ENCODE results near the gene TMOD1. TPM values are rescaled to one million over a fixed set of nuclear protein-coding genes. Genes with fewer than 3 reads are reported as not detected.

TMOD1 gene
- total and polyA plus RNA-seq, 10 of the 15 experiments (the other 5 are each of a cell fraction or from before 2014, with no cell fraction given): 4.0 to 44.1 (median 15.4) TPM

DNA sequence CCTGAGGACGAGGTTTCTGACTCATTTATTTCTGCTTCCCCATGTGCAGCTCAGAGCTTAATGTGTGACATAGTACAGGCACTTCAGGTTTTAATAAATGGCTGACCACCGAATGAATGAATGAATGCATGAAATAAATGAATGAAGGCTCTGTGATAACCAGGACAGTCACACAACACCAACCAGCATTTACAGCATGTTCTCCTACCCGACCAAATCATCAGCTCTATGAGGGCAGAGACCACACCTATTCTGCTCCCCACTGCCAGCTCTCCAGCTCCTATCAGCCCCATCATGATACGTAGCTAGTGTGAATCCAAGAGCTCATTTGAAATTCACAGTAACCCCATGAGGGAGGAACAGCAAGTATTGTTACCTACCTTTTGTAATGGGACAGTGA, 4.8 kb downstream of the TMOD1 start:
- H3K79me2 ChIP-seq (ENCODE audit: control insufficient read depth, insufficient read depth, low read length): peaks cover 73% of the 10 kb centered on the region
- no peak overlapping the region for H2AFZ ChIP-seq (ENCODE audit: control insufficient read depth, low read depth, low read length)
- H3K27me3 ChIP-seq (replicated peaks in 1 of 2; ENCODE audit: control insufficient read depth in 2 of 2, insufficient read depth in 2 of 2, low read length in 1 of 2): no peaks in the 10 kb centered on the region
- peaks cover 46% of the 10 kb centered on the region for H3K4me1 ChIP-seq (ENCODE audit: control insufficient read depth, insufficient read depth, low read length)
- no peak for DNase-seq (ENCODE audit: low read depth, low spot score)
- in situ Hi-C loops (cut with MboI): loop anchor here (10.0 kb wide), 1 partner anchor 1092 kb away; the partner anchor contains the start of gene ZNF367
- ChIA-PET POLR2A (interaction anchor here (0.8 to 1.4 kb wide), 4 partner anchors 10 to 51 kb away, joined by 3 to 4 read pairs (median 3); no protein-coding TSS in a partner anchor), RAD21 (ENCODE audit: unreplicated experiment) (interaction anchor here (1.0 to 1.8 kb wide), 8 partner anchors 24 to 120 kb away, joined by 3 to 12 read pairs (median 4); no protein-coding TSS in a partner anchor), SMC1A (ENCODE audit: uncharacterized antibody, unreplicated experiment) (interaction anchor here (0.8 to 8.6 kb wide), 11 partner anchors 10 to 110 kb away, joined by 3 to 144 read pairs (median 4); no protein-coding TSS in a partner anchor), CTCF (interaction anchor here (0.7 to 8.9 kb wide), 12 partner anchors 9 to 109 kb away, joined by 3 to 247 read pairs (median 4); no protein-coding TSS in a partner anchor)
- no peaks in the 10 kb centered on the region; the same call in 2 of the 3 replicates for H3K9me3 ChIP-seq (replicated peaks; ENCODE audit: control insufficient read depth, insufficient read depth, low read length)
- BruUV-seq (replicated peaks): no TSS peak
- H4K20me1 ChIP-seq (ENCODE audit: control insufficient read depth, insufficient read depth): no peaks in the 10 kb centered on the region
- peak overlapping the region; percentile 57; the same call in 1 of the 2 replicates for H3K4me2 ChIP-seq (ENCODE audit: control insufficient read depth, insufficient read depth)
- peak; percentile 60; the same call in 1 of the 2 replicates for TF ChIP-seq ZNF24 (IDR thresholded peaks at IDR 0.05)
- TF ChIP-seq RUNX3 (IDR thresholded peaks at IDR 0.05; ENCODE audit: low read length): no peak
- TF ChIP-seq IKZF1 (conservative IDR thresholded peaks at IDR 0.05): no peak
- 0 out of 2 replicates have a peak overlapping the region, but pooled peaks have one; percentile 6 for H3K27ac ChIP-seq (ENCODE audit: control insufficient read depth, insufficient read depth)
- 68% methylated on average over 4 of the region's 4 CpGs for WGBS (ENCODE audit: insufficient coverage, insufficient replicate concordance, low lambda C conversion rate, missing lambda C conversion rate)
- intact Hi-C loops (cut with micrococcal nuclease; ENCODE audit: unreplicated experiment): loop anchor here (10.0 kb wide), 1 partner anchor 88 kb away; no protein-coding TSS in a partner anchor
- ATAC-seq: no peak
- no peaks in the 10 kb centered on the region; a peak in 1 of 4 replicates for H3K36me3 ChIP-seq (ENCODE audit: control insufficient read depth in 2 of 2, insufficient read depth in 2 of 2, low read length in 1 of 2)
- H3K4me3 ChIP-seq: no peak overlapping the region
- H3K9ac ChIP-seq (ENCODE audit: control insufficient read depth, insufficient read depth, low read length): no peak overlapping the region
- no peak for FAIRE-seq

DNA sequence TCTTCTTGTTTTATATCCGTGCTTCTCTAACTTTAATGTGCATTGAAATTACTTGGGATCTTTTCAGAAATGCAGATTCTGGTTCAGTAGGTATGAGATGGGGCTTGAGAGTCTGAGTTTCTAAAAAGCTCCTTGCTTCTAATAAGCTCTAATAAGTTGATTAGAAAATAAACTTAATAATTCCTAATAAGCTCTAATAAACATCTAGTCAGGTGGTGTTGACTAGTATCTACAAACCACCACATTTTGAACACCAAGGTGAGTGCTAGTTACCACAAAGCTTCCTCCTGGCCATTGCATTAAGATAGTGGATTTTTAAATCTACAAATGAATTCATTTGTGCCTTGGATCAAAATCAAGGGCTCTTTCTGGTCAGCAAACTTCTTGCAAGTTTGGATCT, 5.3 kb downstream of the TMOD1 start:
- no TSS peak for BruUV-seq (replicated peaks)
- intact Hi-C loops (cut with micrococcal nuclease; ENCODE audit: unreplicated experiment): loop anchor here (10.0 kb wide), 1 partner anchor 88 kb away; no protein-coding TSS in a partner anchor
- no peak overlapping the region for H3K4me3 ChIP-seq
- 55% methylated on average over 1 of the region's 1 CpG for WGBS (ENCODE audit: insufficient coverage, insufficient replicate concordance, low lambda C conversion rate, missing lambda C conversion rate)
- H2AFZ ChIP-seq (ENCODE audit: control insufficient read depth, low read depth, low read length): no peak overlapping the region
- H3K36me3 ChIP-seq (ENCODE audit: control insufficient read depth in 2 of 2, insufficient read depth in 2 of 2, low read length in 1 of 2): no peaks in the 10 kb centered on the region; a peak in 1 of 4 replicates
- peaks cover 76% of the 10 kb centered on the region for H3K79me2 ChIP-seq (ENCODE audit: control insufficient read depth, insufficient read depth, low read length)
- in situ Hi-C loops (cut with MboI): loop anchor here (10.0 kb wide), 1 partner anchor 1092 kb away; the partner anchor contains the start of gene ZNF367
- CTCF ChIA-PET: interaction anchor here (0.7 to 8.9 kb wide), 12 partner anchors 10 to 109 kb away, joined by 3 to 247 read pairs (median 4); no protein-coding TSS in a partner anchor
- no peaks in the 10 kb centered on the region; the same call in 1 of the 3 replicates for H3K9me3 ChIP-seq (replicated peaks; ENCODE audit: control insufficient read depth, insufficient read depth, low read length)
- peaks cover 51% of the 10 kb centered on the region for H3K4me1 ChIP-seq (ENCODE audit: control insufficient read depth, insufficient read depth, low read length)
- POLR2A ChIA-PET: interaction anchor here (0.5 to 1.4 kb wide), 5 partner anchors 10 to 361 kb away, joined by 3 to 5 read pairs (median 3); no protein-coding TSS in a partner anchor
- 0 out of 2 replicates have a peak overlapping the region, but pooled peaks have one; percentile 6 for H3K27ac ChIP-seq (ENCODE audit: control insufficient read depth, insufficient read depth)
- FAIRE-seq: no peak
- ATAC-seq: no peak
- SMC1A ChIA-PET (ENCODE audit: uncharacterized antibody, unreplicated experiment): interaction anchor here (0.5 to 8.6 kb wide), 11 partner anchors 10 to 109 kb away, joined by 3 to 144 read pairs (median 4); no protein-coding TSS in a partner anchor
- DNase-seq (ENCODE audit: low read depth, low spot score): no peak
- H4K20me1 ChIP-seq (ENCODE audit: control insufficient read depth, insufficient read depth): no peaks in the 10 kb centered on the region
- TF ChIP-seq MTA3 (IDR thresholded peaks at IDR 0.05; ENCODE audit: borderline replicate concordance, low read length) (no peak), SPI1 (IDR thresholded peaks at IDR 0.05; ENCODE audit: borderline replicate concordance, insufficient read depth, low read depth, low read length) (no peak), DPF2 (IDR thresholded peaks at IDR 0.05) (no peak), POLR2AphosphoS5 (IDR thresholded peaks at IDR 0.05; ENCODE audit: low read length) (no peak), IKZF1 (conservative IDR thresholded peaks at IDR 0.05) (no peak), SIN3A (IDR thresholded peaks at IDR 0.05; ENCODE audit: low read depth, low read length) (no peak), MXI1 (IDR thresholded peaks at IDR 0.05; ENCODE audit: low read depth, low read length) (no peak), ZNF217 (IDR thresholded peaks at IDR 0.05) (no peak), IKZF2 (IDR thresholded peaks at IDR 0.05) (no peak)
- RAD21 ChIA-PET (ENCODE audit: unreplicated experiment): interaction anchor here (1.0 to 1.8 kb wide), 7 partner anchors 37 to 120 kb away, joined by 3 to 12 read pairs (median 4); no protein-coding TSS in a partner anchor
- no peaks in the 10 kb centered on the region for H3K27me3 ChIP-seq (replicated peaks in 1 of 2; ENCODE audit: control insufficient read depth in 2 of 2, insufficient read depth in 2 of 2, low read length in 1 of 2)
- H3K9ac ChIP-seq (ENCODE audit: control insufficient read depth, insufficient read depth, low read length): no peak overlapping the region
- H3K4me2 ChIP-seq (ENCODE audit: control insufficient read depth, insufficient read depth): peak overlapping the region; percentile 57
